ENCODE results near the gene INAVA. TPM values are rescaled to one million over a fixed set of nuclear protein-coding genes. Genes with fewer than 3 reads are reported as not detected.

INAVA gene
- total and polyA plus RNA-seq, 9 of the 15 experiments (the other 6 are each of a cell fraction or from before 2014, with no cell fraction given) = 0.09 TPM; not detected in 8

GRCh38 chr1:200892546-200892945 is 2.2 kb upstream of the INAVA start (continued):
- TF ChIP-seq ZNF511 (CRISPR knock-in tag; IDR thresholded peaks at IDR 0.05) (no peak), RBM39 (optimal IDR thresholded peaks at IDR 0.05; ENCODE audit: low read depth, low read length) (no peak), COPS2 (conservative IDR thresholded peaks at IDR 0.05) (no peak), ZFPM2 (CRISPR knock-in tag; IDR thresholded peaks at IDR 0.05) (no peak), KLF16 (IDR thresholded peaks at IDR 0.05) (no peak)

DNA sequence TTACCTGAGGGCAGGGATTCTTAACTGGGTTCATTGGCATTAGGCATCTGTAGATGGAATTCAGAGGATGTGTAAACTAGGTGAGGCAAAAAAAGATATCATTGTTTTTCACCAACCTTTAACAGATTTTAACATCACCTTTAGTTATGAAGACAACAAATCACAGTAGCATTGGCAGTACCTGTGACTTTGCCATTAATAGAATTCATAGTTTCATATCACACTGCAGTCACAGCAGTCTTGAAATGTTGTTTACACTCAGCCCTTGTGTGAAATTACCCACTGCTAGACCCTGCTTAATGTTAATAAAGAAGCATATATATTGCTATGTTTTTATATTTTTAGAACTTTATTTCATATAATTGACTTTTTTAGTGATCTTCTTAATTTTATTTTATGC is 1.7 kb upstream of the INAVA start:
- Histone ChIP-seq H3K9me1 (ENCODE audit: control insufficient read depth, insufficient read depth, low read length) (no peaks in the 10 kb centered on the region), H3K27ac (ENCODE audit: extremely low read depth, low read depth, low read length) (no peak overlapping the region), H4K20me1 (replicated peaks; ENCODE audit: control insufficient read depth, insufficient read depth, low read length) (peaks cover 26% of the 10 kb centered on the region), H3K4me3 (no peak overlapping the region), H3K27me3 (ENCODE audit: control insufficient read depth in 2 of 2, insufficient read depth in 2 of 2, low read length in 2 of 2) (peaks cover 70 to 84% of the 10 kb centered on the region in 2 experiments), H3K79me2 (ENCODE audit: control insufficient read depth, insufficient read depth, low read length) (no peaks in the 10 kb centered on the region), H3K36me3 (ENCODE audit: control insufficient read depth, insufficient read depth, low read length) (no peaks in the 10 kb centered on the region), H3K4me1 (replicated peaks in 1 of 2; ENCODE audit: control insufficient read depth in 2 of 2, insufficient read depth in 2 of 2, low read length in 2 of 2) (peaks cover 0 to 19% of the 10 kb centered on the region in 2 experiments; a peak in 1 of 5 replicates), H3K9me3 (replicated peaks; ENCODE audit: control insufficient read depth, insufficient read depth, low read depth, low read length) (no peaks in the 10 kb centered on the region), H2AFZ (ENCODE audit: low read depth, low read length) (no peak overlapping the region), H3K9ac (ENCODE audit: insufficient read depth in 1 of 2, low read depth in 2 of 2, low read length in 2 of 2) (no peak overlapping the region), H3K4me2 (ENCODE audit: insufficient read depth, low read length) (no peak overlapping the region)
- no peak for ATAC-seq
- in situ Hi-C loops (cut with MboI) (no loop called here), intact Hi-C loops (cut with micrococcal nuclease) (no loop called here)
- POLR2A ChIA-PET = no interaction called here
- FAIRE-seq = no peak
- no TSS peak for BruUV-seq (replicated peaks)
- no peak for DNase-seq (ENCODE audit: extremely low read depth in 1 of 4, low spot score in 3 of 4)
- CTCF ChIA-PET (ENCODE audit: low intra/inter-chr PET ratio) = no interaction called here
- TF ChIP-seq RAD51 (IDR thresholded peaks at IDR 0.05; ENCODE audit: borderline replicate concordance, low read depth) (no peak), HLTF (IDR thresholded peaks at IDR 0.05) (no peak), ARID2 (IDR thresholded peaks at IDR 0.05) (no peak), CBX3 (IDR thresholded peaks at IDR 0.05; ENCODE audit: borderline replicate concordance in 1 of 2, low read length in 2 of 2) (no peak), JUND (IDR thresholded peaks at IDR 0.05; ENCODE audit: borderline replicate concordance, low read depth, low read length) (no peak), JUND (tag; IDR thresholded peaks at IDR 0.05; ENCODE audit: borderline replicate concordance, low read depth, low read length) (no peak), SAP30 (IDR thresholded peaks at IDR 0.05; ENCODE audit: borderline replicate concordance, insufficient read depth, low read depth, low read length, poor library complexity, severe bottlenecking) (no peak), CHCHD3 (CRISPR knock-in tag; IDR thresholded peaks at IDR 0.05) (no peak), FIP1L1 (IDR thresholded peaks at IDR 0.05; ENCODE audit: low read depth, low read length, poor library complexity, severe bottlenecking) (no peak), STAT6 (CRISPR knock-in tag; IDR thresholded peaks at IDR 0.05) (no peak)
- TF ChIP-seq, protein P1, sequence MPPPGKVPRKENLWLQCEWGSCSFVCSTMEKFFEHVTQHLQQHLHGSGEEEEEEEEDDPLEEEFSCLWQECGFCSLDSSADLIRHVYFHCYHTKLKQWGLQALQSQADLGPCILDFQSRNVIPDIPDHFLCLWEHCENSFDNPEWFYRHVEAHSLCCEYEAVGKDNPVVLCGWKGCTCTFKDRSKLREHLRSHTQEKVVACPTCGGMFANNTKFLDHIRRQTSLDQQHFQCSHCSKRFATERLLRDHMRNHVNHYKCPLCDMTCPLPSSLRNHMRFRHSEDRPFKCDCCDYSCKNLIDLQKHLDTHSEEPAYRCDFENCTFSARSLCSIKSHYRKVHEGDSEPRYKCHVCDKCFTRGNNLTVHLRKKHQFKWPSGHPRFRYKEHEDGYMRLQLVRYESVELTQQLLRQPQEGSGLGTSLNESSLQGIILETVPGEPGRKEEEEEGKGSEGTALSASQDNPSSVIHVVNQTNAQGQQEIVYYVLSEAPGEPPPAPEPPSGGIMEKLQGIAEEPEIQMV (tag; conservative IDR thresholded peaks at IDR 0.05; ENCODE audit: low read depth) = no peak
- TF ChIP-seq, protein P2, sequence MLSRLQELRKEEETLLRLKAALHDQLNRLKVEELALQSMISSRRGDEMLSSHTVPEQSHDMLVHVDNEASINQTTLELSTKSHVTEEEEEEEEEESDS (CRISPR knock-in tag; IDR thresholded peaks at IDR 0.05) = no peak
